Right lobe of liver (tissue), 4 donors: ENCODE data around the gene PDZRN4.

Source experiments
- CTCF ChIP-seq, 4 donors: fragments of 200-600 bp in 3 of 4; fragments of 450-650 bp in 1 of 4; IDR thresholded peaks; one replicate each; pipeline versions ENCODE4 v1.5.1 to v1.8.0; 2016 to 2022; ENCODE audit warnings: antibody characterized with exemption in 4 of 4, mild to moderate bottlenecking in 2 of 4
- POLR2A ChIP-seq: fragments of 450-650 bp; IDR thresholded peaks from one replicate; pipeline ENCODE4 v1.6.1; 2017; ENCODE audit warnings: antibody characterized with exemption, mild to moderate bottlenecking
- donor health status: DM: no; HTN: no; CAD: no.
- donor health status: DM: no; HTN: no; CAD: no.
- donor health status: DM: no; HTN: yes; CAD: no.

GRCh38 chr12:41142376-41142775 lies 45.7 kb upstream of the PDZRN4 start:
- no peak for TF ChIP-seq CTCF (IDR thresholded peaks at IDR 0.05)
- TF ChIP-seq POLR2A = no peak
